Cardiac muscle cell (in vitro differentiated cells and primary cell): ENCODE results near the gene NAA20. TPM values are rescaled to one million over a fixed set of nuclear protein-coding genes. Genes with fewer than 3 reads are reported as not detected.

Experiments used
- DNase-seq, 2 donors: peaks; one replicate each; pipeline versions ENCODE4 v3.0.0 to v3.0.0-alpha.2; 2010 to 2017; ENCODE audit warnings: low read depth in 1 of 2, low spot score in 1 of 2
- H3K27ac ChIP-seq: fragments of 200-600 bp; sonication (generic); 2 replicates; pipeline ENCODE4 v1.5.1; 2016
- H3K27me3 ChIP-seq: fragments of 200-600 bp; sonication (generic); 2 replicates; pipeline ENCODE4 v1.6.0; 2016; ENCODE audit warnings: control low read depth
- H3K36me3 ChIP-seq: fragments of 200-600 bp; sonication (generic); 2 replicates; pipeline ENCODE4 v1.5.1; 2016; ENCODE audit warnings: control low read depth
- H3K4me1 ChIP-seq: fragments of 200-600 bp; sonication (generic); 2 replicates; pipeline ENCODE4 v1.8.1; 2017; ENCODE audit warnings: low read depth, mild to moderate bottlenecking, mixed run types
- H3K4me3 ChIP-seq: fragments of 200-600 bp; sonication (generic); 2 replicates; pipeline ENCODE4 v1.5.1; 2016; ENCODE audit warnings: mild to moderate bottlenecking
- H3K9me3 ChIP-seq: fragments of 200-600 bp; sonication (generic); 2 replicates; pipeline ENCODE4 v1.5.1; 2017; ENCODE audit warnings: low read depth, mild to moderate bottlenecking, control low read depth
- polyA plus RNA-seq: library from polyadenylated mRNA; unstranded; fragments of >200 nt; fragmentation: Nextera tagmentation; extraction: Ambion mirVana; gene quantifications from 2 replicates; pipeline ENCODE4 v1.2.1, GENCODE V29; 2016
- total RNA-seq: library from RNA; depleted of rRNA; stranded (reverse); fragments of >200 nt; gene quantifications from 2 replicates; pipeline ENCODE4 v1.2.3, GENCODE V29; 2016
- TF ChIP-seq, protein P1 (sequence below): IDR thresholded peaks from 2 replicates; pipeline ENCODE4 v1.5.1; 2012; ENCODE audit warnings: low read depth, mild to moderate bottlenecking, low read length

NAA20 gene
- total and polyA plus RNA-seq, 2 experiments from 2014 or later, result 40.6 to 142 TPM

DNA sequence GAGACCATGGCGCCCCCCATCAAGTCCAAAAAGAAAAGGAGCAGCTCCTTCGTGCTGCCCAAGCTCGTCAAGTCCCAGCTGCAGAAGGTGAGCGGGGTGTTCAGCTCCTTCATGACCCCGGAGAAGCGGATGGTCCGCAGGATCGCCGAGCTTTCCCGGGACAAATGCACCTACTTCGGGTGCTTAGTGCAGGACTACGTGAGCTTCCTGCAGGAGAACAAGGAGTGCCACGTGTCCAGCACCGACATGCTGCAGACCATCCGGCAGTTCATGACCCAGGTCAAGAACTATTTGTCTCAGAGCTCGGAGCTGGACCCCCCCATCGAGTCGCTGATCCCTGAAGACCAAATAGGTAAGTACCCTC lies 41.7 kb upstream of the NAA20 start:
- H3K4me1 ChIP-seq, result peaks cover 51% of the 10 kb centered on the region
- H3K27ac ChIP-seq, result peak overlapping the region; percentile 97
- TF ChIP-seq, protein P1, sequence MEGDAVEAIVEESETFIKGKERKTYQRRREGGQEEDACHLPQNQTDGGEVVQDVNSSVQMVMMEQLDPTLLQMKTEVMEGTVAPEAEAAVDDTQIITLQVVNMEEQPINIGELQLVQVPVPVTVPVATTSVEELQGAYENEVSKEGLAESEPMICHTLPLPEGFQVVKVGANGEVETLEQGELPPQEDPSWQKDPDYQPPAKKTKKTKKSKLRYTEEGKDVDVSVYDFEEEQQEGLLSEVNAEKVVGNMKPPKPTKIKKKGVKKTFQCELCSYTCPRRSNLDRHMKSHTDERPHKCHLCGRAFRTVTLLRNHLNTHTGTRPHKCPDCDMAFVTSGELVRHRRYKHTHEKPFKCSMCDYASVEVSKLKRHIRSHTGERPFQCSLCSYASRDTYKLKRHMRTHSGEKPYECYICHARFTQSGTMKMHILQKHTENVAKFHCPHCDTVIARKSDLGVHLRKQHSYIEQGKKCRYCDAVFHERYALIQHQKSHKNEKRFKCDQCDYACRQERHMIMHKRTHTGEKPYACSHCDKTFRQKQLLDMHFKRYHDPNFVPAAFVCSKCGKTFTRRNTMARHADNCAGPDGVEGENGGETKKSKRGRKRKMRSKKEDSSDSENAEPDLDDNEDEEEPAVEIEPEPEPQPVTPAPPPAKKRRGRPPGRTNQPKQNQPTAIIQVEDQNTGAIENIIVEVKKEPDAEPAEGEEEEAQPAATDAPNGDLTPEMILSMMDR, result no peak
- no peaks in the 10 kb centered on the region for H3K27me3 ChIP-seq
- no peaks in the 10 kb centered on the region for H3K9me3 ChIP-seq
- DNase-seq, result peak in 1 of 2 donors; percentile 52
- no peak overlapping the region for H3K4me3 ChIP-seq
- H3K36me3 ChIP-seq, result no peaks in the 10 kb centered on the region

DNA sequence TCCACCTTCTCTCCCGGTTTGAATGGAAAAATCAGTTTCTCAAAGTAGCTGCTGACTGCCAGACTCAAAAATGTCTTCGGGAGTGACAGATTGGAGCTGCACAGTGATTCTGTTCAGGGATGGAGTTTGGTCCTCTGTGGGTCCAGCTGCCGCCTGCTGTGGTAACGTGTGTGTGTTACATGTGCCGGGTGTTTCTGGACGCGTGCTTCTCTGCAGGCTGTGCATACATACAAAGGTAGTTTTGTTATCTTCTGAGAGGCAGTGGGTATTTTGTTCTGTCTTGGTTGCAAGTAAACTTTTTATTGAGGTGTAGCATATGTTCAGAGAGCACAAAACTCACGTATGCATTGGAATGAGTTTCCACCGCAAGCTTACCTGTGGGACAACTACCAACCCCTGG lies 41.3 kb upstream of the NAA20 start:
- TF ChIP-seq, protein P1, result no peak
- Histone ChIP-seq H3K27ac (peak overlapping the region; percentile 97), H3K9me3 (no peaks in the 10 kb centered on the region), H3K4me1 (peaks cover 49% of the 10 kb centered on the region), H3K27me3 (no peaks in the 10 kb centered on the region), H3K4me3 (no peak overlapping the region), H3K36me3 (no peaks in the 10 kb centered on the region)
- peak in 1 of 2 donors; percentile 30 for DNase-seq

DNA sequence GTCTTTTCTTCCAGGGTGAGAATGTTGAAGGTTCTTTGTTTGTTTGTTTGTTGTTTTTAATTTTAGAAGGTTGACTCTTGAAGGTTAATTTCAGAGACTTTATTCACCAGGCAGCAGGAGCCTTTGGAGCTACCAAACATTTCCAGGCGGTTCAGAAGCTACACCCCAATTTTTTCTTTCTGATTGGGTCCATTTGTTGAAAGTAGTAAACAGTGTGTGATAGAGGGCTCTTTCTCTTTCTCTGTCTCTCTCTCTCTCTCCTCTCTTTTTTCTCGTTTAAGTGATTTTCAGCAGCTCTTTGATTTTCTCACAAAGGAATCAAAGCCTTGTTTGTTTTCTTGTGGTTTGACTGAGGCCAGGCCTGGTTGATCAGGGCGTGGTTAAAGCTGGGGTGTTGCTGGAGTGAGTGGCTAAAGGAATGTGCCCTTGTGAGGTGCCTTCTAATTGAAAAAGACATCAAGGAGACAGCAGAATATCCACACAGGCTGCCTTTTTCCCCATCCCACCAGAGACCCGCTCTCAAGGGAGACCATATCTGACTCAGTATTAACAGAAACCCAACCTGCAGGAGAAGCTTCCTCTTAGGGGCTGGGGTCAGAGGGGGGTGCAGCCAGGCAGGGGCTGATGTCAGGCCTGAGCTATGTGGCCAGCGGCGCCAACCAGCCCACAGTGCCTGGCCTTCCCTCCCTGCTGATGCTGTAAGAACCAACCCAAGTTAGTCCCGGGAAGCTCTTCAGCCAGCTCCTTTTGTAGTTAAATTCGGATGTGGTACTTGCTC lies 40.4 kb upstream of the NAA20 start:
- peak; percentile 42 to 79 for DNase-seq
- H3K9me3 ChIP-seq, result no peaks in the 10 kb centered on the region
- no peaks in the 10 kb centered on the region for H3K27me3 ChIP-seq
- TF ChIP-seq, protein P1, result no peak
- no peaks in the 10 kb centered on the region for H3K36me3 ChIP-seq
- peaks cover 49% of the 10 kb centered on the region for H3K4me1 ChIP-seq
- H3K27ac ChIP-seq, result peak overlapping the region; percentile 97
- H3K4me3 ChIP-seq, result no peak overlapping the region

- no peaks in the 10 kb centered on the region for H3K36me3 ChIP-seq
- H3K27me3 ChIP-seq, result no peaks in the 10 kb centered on the region
- no peak for DNase-seq
- peak overlapping the region; percentile 97 for H3K27ac ChIP-seq
- H3K9me3 ChIP-seq, result no peaks in the 10 kb centered on the region
- peaks cover 49% of the 10 kb centered on the region for H3K4me1 ChIP-seq
- TF ChIP-seq, protein P1, result no peak
- H3K4me3 ChIP-seq, result no peak overlapping the region
These were observed 39.8 kb upstream of the NAA20 start for GRCh38 chr20:19977373-19977770.

GRCh38 chr20:19978511-19979210 lies 38.5 kb upstream of the NAA20 start:
- Histone ChIP-seq H3K36me3 (no peaks in the 10 kb centered on the region), H3K4me1 (peaks cover 49% of the 10 kb centered on the region), H3K27ac (peak overlapping the region; percentile 97), H3K27me3 (no peaks in the 10 kb centered on the region), H3K9me3 (no peaks in the 10 kb centered on the region), H3K4me3 (no peak overlapping the region)
- TF ChIP-seq, protein P1, result no peak
- no peak for DNase-seq
